GM12891 (cell line): ENCODE results near the gene EFCAB10.
"Not testable (repeated sequence)": the region's sequence is repeated elsewhere in the genome, so short reads cannot be mapped to it uniquely, and the experiment has no call there.

ENCODE experiments used
- DNase-seq: peaks from one replicate; pipeline ENCODE4 v3.0.0; 2011; ENCODE audit warnings: low spot score; ENCODE audit not compliant: insufficient read length
- FAIRE-seq: peaks from 2 replicates; lab custom pipeline; 2011; peaks lifted over from hg19 to GRCh38; lab: Jason Lieb, UNC
- PAX5 ChIP-seq: IDR thresholded peaks from 2 replicates; pipeline ENCODE4 v1.6.1; 2011; ENCODE audit warnings: low read length, moderate library complexity, mild to moderate bottlenecking; ENCODE audit not compliant: insufficient read depth, severe bottlenecking
- POLR2A ChIP-seq: IDR thresholded peaks from 2 replicates; pipeline ENCODE4 v1.6.1; 2011; ENCODE audit warnings: low read depth, low read length, control low read depth
- POLR2AphosphoS5 ChIP-seq: IDR thresholded peaks from 2 replicates; pipeline ENCODE4 v1.6.1; 2011; ENCODE audit warnings: low read depth, low read length, control low read depth
- POU2F2 ChIP-seq: IDR thresholded peaks from 2 replicates; pipeline ENCODE4 v1.6.1; 2011; ENCODE audit warnings: low read depth, mild to moderate bottlenecking, control low read depth, low read length, moderate library complexity
- SPI1 ChIP-seq: IDR thresholded peaks from 2 replicates; pipeline ENCODE4 v1.6.1; 2011; ENCODE audit warnings: low read depth, low read length, control low read depth
- TAF1 ChIP-seq: IDR thresholded peaks from 2 replicates; pipeline ENCODE4 v1.6.1; 2011; ENCODE audit warnings: low read depth, low read length, control low read depth

Gene EFCAB10

DNA sequence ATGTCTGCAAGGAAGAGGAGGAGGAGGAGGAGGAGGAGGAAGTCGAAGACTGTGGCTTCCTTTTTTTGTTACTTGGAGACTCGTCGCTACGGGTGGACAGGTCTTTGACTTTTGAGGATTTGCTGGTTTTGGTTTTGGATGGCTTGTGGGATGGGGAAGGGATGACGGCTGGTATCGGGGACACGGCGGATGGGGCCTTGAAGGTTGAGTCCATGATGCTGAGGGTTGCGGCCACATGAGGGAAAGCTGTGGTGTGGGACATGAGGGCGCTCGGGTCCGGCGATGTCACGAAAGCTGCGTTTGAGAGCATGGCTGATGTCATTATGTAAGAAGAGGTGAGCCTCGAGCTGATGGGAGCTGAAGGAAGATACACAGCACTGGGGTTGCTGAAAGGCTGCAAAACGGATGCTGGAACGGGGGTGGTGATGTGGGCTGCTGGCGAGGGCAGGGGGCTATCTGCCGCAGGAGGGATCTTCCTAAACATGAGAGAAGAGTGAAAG is 33.1 kb upstream of the EFCAB10 start:
- no peak for DNase-seq
- FAIRE-seq: no peak
- TF ChIP-seq SPI1 (no peak), PAX5 (no peak)

DNA sequence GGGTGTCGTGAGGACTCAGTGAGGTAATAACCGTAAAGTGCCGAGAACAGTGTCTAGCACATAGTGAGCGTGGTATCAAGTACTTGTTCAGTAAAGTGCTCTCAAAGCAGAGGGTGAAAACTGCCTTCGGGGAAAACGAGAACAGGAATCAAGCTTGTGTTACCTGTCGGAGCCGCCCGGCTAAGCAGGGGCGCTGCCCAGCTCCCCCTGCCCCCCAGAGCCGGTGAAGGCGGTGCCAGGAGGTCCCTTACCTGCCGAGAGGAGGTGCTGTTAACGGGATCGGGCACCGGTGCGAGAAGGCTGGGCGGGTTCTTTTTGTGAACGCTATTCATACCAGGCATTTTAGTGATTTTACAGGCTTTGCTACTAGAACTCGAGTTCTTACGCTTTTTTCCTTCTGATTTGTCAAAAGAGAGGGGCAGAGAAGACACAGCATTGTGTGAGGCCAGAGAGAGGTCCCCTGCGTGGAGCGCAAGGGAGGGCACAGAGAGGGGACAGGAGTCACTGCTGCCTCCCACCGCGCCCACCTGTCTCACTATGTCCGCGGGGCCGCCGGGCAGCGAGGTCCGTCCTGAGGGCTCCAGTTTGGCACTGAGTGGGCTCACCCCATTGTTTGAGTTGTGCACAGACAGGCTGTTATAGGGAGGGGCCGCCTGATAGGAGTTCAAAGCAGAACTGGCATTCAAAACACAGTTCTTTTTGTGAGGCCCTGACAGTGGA is 32.5 kb upstream of the EFCAB10 start:
- TF ChIP-seq POU2F2 (no peak), POLR2AphosphoS5 (no peak), SPI1 (no peak), PAX5 (no peak)
- DNase-seq: no peak
- FAIRE-seq: no peak

DNA sequence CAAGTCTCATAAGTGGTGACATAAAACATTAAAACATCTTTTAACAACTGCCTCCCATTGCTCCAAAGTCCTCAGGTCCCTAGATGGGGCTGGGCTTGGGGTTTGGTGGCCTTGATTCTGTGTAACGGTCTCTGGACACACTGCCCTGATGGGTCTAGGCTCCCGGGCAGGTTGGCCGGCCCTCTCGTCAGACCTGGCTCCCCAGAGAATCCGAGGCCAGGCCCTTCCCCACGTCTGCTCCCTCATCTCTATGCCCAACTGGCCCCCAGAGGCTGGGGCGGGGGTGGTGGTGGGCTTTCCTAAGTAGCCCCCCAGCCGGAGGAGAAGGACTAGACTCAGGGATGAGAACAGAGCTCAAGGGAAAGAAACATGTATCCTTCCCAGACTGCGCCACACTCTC is 31.5 kb upstream of the EFCAB10 start:
- TF ChIP-seq POU2F2 (no peak), POLR2A (no peak), PAX5 (no peak)
- FAIRE-seq (no peak), DNase-seq (no peak)

DNA sequence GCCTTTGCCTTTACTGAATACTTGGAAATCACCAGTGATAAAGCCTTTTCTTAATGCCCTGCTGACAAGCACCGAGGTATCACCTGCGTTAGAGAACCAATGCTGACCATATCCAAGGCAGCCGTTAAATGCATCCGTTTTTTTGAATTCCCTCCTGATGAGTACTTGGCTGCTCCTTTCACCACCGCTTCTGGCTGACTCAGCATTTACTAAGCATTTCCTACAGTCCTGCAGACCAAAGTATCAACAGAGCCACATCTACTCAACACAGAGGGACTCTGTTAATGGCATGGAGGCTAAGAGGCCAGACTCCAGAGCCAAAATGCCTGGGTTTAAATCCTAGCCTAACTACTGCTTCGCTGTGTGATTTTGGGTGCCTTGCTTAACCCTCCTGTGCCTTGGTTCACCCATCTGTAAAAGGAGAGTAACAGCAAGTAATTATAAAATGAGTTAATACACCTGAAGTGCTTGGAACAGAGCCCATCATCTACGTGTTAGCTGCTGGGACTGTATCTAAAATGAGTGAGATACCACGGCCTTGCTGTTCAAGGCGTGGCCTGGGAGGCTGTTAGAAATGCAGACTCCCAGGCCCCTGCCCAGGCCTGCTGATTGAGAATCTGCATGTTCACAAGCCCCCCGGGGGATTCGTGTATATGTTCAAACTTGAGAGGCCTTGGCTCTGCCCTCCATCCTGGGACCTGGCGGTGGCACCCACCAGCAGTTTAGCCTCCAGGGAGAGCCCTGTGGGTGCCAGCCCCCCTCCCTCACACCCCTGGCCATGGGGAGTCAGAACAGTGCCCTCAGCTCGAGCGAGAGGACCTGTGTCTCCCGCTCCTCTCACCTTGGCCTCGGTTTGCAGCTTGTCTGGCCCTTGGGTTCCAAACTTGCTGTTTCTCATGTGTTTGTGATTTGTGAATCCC is 30.8 kb upstream of the EFCAB10 start:
- DNase-seq (no peak), FAIRE-seq (no peak)
- TF ChIP-seq SPI1 (no peak), PAX5 (no peak), POLR2AphosphoS5 (no peak), TAF1 (no peak), POU2F2 (no peak), POLR2A (no peak)

DNA sequence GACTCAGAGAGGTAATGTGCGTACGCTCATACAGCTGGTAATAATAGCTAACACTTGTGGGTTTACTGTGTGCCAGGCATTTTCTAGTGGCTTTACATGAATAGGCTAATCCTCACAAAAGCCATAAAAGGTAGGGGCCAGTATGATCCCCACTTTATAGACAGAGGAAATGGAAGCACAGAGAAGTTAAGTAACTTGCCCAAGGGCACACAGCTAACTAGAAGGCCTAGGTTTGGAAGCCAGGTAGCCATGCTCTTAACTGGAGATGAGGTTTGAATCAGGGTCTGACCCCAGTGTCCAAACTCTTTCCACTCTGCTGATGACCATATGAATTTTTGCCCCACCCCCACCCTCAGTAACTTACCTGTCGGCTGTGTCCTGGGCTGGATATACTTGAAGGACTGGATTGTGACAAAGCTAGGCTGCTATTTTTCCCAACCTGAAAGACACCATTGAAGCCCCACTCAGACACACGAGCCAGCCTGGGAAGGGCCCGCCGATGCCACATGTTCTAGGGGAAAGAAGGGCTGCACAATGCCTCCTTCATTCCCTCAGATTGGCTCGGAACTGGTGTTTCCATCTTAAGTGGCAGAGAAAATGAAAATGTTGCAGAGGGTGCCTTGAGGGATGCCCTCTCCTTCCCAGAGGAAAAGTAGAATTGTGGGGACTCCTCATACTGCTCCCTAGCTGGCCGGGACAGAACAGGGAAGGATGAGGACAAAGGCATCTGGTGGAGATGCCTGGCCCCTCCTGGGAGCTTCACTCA is 29.1 kb upstream of the EFCAB10 start:
- FAIRE-seq (no peak), DNase-seq (no peak)
- TF ChIP-seq POLR2A (no peak), PAX5 (no peak)

DNA sequence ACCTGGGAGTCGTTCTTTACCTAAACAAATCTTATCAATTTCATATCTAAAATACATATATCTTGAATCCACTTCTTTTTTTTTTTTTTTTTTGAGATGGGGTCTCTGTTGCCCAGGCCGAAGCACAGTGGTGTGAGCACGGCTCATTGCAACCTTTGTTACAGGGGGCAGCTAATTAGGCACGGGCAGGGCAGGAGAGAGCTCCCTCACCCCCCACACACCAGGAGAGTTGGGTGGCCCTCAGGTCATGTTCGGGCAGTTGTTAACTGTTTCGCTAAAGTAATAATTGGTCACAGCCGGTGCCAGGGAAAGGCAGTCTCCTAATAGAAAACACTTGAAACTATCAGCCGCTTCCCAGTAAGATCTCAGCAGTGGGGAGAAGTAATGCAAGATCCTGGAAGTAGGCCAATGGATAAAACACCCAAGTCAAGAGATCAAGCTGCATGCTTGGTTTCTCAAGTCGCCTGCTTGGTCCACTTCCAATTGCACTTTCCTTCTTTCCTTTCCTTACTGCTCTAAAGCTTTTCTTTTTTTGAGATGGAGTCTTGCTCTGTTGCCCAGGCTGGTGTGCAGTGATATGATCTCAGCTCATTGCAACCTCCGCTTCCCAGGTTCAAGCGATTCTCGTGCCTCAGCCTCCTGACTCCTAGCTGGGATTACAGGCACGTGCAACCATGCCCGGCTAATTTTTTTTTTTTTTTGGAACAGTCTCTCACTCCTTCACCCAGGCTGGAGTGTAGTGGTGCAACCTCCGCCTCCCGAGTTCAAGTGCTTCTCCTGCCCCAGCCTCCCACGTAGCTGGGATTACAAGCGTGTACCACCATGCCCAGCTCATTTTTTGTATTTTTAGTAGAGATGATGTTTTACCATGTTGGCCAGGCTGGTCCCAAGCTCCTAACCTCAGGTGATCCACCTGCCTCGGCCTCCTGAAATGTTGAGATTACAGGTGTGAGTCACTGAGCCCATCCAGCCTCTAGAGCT is 21.3 kb upstream of the EFCAB10 start:
- no peak for FAIRE-seq
- TF ChIP-seq POLR2A (no peak), SPI1 (no peak), TAF1 (no peak), PAX5 (no peak), POU2F2 (no peak), POLR2AphosphoS5 (no peak)
- no peak for DNase-seq

DNA sequence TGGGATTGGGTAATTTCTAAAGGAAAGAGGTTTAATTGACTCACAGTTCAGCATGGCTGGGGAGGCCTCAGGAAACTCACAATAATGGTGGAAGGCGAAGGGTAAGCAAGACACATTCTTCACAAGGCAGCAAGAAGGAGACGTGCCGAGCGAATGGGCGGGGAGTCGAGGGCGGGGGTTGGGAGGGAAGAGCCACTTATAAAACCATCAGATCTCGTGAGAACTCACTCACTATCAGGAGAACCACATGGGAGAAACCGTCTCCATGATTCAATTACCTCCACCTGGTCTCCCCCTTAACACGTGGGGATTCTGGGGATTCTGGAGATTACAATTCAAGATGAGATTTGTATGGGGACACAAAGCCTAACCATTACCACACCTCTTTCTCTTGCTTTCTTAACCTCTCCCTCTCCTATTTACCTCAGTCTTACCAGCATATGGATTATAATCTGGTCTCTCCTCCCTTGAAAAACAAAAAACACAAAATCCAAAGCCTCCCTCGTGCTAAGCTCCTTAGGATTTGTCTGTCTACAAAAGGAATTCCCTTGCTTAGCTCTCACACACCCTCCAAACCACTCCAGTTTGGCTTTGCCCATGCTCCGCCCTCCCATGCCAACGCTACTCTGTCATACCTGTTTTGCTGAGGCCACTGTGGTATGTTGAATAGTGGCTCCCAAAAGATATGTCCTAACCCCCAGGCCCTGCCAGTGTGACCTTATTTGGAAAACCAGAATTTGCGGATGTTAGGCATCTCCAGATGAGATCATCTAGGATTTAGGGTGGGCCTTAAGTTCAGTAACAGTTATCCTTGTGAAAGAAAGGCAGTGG is 19.6 kb upstream of the EFCAB10 start:
- TF ChIP-seq POLR2A: no peak
- no peak for TF ChIP-seq TAF1
- no peak for TF ChIP-seq POLR2AphosphoS5
- no peak for TF ChIP-seq POU2F2
- FAIRE-seq (no peak), DNase-seq (no peak)

DNA sequence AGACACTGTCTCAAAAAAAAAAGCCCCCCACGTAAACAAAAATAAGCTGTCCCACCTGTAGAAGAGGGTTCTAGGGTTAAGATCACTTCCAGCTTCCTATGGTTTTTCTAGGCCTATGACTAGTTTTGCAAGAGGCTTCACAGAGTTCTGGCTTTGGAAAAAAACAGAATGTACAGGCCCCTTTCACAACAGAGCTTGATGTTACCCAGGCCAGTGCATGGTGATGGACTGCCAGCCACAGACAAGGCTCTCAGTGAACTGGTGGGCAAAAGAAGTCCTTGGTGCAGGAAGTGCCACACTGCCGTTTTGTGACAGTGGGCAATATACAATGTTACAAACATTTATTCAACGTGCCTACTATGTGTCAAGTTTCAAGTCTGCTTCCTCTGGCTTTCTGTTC is 18.3 kb upstream of the EFCAB10 start:
- DNase-seq: no peak
- TF ChIP-seq POLR2AphosphoS5 (no peak), PAX5 (no peak), TAF1 (no peak), POU2F2 (no peak), POLR2A (no peak), SPI1 (no peak)
- no peak for FAIRE-seq

DNA sequence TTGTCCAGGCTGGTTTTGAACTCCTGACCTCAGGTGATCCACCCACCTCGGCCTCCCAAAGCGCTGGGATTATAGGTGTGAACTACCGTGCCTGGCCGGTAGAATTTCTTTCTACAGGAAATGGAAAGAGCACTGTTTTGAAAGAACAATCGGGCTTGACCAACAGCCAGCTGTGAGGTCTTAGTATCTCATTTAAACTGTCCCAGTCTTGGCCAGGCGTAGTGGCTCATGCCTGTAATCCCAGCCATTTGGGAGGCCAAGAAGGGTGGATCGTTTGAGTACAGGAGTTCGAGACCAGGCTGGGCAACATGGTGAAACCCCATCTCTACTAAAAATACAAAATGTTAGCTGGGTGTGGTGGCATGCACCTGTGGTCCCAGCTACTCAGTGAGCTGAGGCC is 17.8 kb upstream of the EFCAB10 start:
- not testable (repeated sequence) for FAIRE-seq, DNase-seq
